Memory B cell (primary cell): Measurements from ENCODE around the gene BRICD5.
A peak's percentile ranks its signal among the peaks of the same experiment; 100 is the strongest.
"Not testable (repeated sequence)": the region's sequence is repeated elsewhere in the genome, so short reads cannot be mapped to it uniquely, and the experiment has no call there.

Experiments
- ATAC-seq: fragments of 150-1000 bp; cut with Tn5 transposase; 2 replicates; pipeline ENCODE4 v1.10.0; 2021; ENCODE audit warnings: low read depth, mild to moderate bottlenecking, moderate library complexity
- DNase-seq, 2 donors: peaks; one replicate each; pipeline ENCODE4 v3.0.0; 2022; ENCODE audit warnings: low spot score in 2 of 2
- H3K27ac Mint-ChIP-seq: one replicate; pipeline ENCODE4 v1.8.0; 2022; ENCODE audit warnings: mild to moderate bottlenecking, moderate library complexity, mixed read lengths
- H3K27me3 Mint-ChIP-seq: one replicate; pipeline ENCODE4 v1.8.0; 2022; ENCODE audit warnings: mixed read lengths
- H3K36me3 Mint-ChIP-seq: one replicate; pipeline ENCODE4 v1.8.0; 2022; ENCODE audit warnings: mild to moderate bottlenecking, mixed read lengths
- H3K4me1 Mint-ChIP-seq: one replicate; pipeline ENCODE4 v1.8.0; 2022; ENCODE audit warnings: mixed read lengths
- H3K4me3 Mint-ChIP-seq: one replicate; pipeline ENCODE4 v1.8.0; 2022; ENCODE audit warnings: mild to moderate bottlenecking, moderate library complexity, mixed read lengths
- H3K9me3 Mint-ChIP-seq: one replicate; pipeline ENCODE4 v1.8.0; 2022; ENCODE audit warnings: mixed read lengths

Gene BRICD5

DNA sequence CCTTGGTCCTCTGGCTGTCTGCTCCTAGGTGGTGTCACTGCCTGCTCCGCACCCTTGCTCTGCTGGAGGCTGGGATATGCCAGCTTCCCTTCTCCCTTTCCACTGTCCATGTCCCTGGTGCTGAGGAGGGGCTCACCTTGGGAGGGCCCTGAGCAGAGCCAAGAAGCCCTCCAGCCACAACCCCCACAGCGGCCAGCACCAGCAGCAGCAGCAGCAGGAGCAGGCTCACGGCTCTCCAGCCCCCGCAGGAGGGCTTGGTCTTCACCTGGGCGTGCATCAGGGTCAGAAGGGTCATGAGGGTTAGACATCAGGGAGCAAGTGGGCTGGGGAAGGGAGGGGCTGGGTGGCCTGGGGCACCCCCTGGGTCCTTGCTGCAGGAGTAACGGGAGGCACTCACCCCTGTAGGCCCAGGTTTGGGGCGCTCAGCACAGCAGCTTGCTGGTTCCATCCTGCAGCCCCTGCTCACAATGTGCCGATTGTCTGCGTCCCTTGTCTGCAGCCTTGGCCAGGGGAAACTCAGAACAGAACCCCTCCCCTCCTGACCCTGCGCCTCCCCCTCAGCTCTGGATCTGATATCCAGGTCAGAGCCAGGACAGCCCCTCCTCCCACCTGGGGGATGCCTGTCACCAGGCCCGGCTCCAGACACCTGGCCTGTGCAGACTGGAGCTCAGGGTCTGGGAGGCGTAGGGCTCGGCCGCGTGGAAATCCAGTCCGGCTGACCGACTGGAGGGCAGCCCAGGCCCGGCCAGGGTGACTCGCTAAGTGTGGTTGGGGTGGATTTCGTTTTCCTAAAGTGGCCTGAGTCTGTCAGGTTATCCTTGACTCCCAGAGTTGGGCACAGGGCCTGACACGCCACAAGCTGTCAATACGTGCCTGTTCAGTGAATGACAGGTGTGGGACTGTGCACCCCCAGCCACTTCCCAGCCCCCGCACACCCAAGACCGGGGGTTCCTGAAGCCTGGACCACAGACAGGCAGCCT is at the start of gene BRICD5:
Gene BRICD5 (minus strand): TSS at position 478 of the 980 bp plus-strand sequence. CDS start 30 bp downstream, at position 448.
- Mint-ChIP-seq H3K4me3 (no peak within 1 kb of the TSS), H3K27ac (no peak within 1 kb of the TSS), H3K9me3 (no peaks in the 10 kb centered on the region), H3K4me1 (peaks cover 16% of the 10 kb centered on the region), H3K36me3 (peaks cover 13% of the 10 kb centered on the region), H3K27me3 (no peaks in the 10 kb centered on the region)
- ATAC-seq (no peak), DNase-seq (no peak)

DNA sequence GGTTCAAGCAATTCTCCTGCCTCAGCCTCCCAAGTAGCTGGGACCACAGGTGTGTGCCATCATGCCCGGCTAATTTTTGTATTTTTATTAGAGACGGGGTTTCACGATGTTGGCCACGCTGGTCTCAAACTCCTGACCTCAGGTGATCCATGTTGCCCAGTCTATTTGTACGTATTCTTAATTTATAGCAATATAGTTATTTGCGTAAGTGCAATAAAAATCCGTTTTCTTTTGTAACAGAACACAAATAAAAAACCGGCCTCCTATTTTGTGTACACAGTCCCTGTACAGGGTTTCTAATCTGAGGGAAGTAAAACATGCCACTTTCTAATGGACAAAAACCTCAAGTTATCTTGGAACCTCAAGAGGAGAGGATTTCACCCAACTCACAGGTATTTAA is 49.6 kb upstream of the BRICD5 start:
- Mint-ChIP-seq H3K4me3 (no peak overlapping the region), H3K27ac (no peak overlapping the region), H3K4me1 (peaks cover 5% of the 10 kb centered on the region), H3K27me3 (no peaks in the 10 kb centered on the region), H3K9me3 (no peaks in the 10 kb centered on the region), H3K36me3 (peaks cover 19% of the 10 kb centered on the region)
- DNase-seq (no peak), ATAC-seq (no peak)

DNA sequence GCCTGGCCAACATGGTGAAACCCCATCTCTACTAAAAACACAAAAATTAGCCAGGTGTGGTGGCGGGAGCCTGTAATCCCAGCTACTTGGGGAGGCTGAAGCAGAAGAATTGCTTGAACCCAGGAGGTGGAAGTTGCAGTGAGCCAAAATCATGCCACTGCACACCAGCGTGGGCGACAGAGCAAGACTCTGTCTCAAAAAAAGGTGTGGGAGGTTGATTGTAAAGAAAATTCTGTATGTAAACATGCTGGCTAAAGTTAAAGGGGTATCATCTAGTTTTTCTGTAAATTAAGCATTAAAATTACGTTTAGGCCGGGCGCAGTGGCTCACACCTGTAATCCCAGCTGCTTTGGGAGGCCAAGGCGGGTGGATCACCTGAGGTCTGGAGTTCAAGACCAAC is 47.9 kb upstream of the BRICD5 start:
- DNase-seq, H3K4me3 Mint-ChIP-seq, H3K4me1 Mint-ChIP-seq, H3K9me3 Mint-ChIP-seq, H3K27me3 Mint-ChIP-seq, ATAC-seq, H3K27ac Mint-ChIP-seq: not testable (repeated sequence)
- H3K36me3 Mint-ChIP-seq = peaks cover 17% of the 10 kb centered on the region

DNA sequence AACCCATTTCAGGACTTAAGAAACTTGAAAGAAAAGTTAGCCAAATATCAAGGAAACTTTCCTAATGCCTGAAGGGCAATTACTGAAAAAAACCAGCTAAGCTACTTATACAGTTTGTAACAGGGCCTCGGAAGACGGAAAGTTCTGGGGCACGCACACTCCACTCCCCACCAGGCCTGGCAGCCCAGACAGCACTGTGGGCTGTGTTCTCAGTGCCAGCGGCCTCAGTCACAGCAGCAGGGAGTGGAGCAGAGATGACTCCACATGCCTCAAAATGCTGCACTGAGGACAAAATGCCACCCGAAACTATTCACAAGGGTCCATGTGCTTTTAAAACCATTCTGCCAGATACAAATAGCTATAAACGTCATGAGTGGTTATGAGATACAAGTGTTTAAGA is 47.1 kb upstream of the BRICD5 start:
- H3K36me3 Mint-ChIP-seq = peaks cover 20% of the 10 kb centered on the region
- H3K9me3 Mint-ChIP-seq = no peaks in the 10 kb centered on the region
- peaks cover 7% of the 10 kb centered on the region for H3K4me1 Mint-ChIP-seq
- no peak overlapping the region for H3K27ac Mint-ChIP-seq
- no peak for DNase-seq
- no peak for ATAC-seq
- H3K27me3 Mint-ChIP-seq = no peaks in the 10 kb centered on the region
- no peak overlapping the region for H3K4me3 Mint-ChIP-seq

DNA sequence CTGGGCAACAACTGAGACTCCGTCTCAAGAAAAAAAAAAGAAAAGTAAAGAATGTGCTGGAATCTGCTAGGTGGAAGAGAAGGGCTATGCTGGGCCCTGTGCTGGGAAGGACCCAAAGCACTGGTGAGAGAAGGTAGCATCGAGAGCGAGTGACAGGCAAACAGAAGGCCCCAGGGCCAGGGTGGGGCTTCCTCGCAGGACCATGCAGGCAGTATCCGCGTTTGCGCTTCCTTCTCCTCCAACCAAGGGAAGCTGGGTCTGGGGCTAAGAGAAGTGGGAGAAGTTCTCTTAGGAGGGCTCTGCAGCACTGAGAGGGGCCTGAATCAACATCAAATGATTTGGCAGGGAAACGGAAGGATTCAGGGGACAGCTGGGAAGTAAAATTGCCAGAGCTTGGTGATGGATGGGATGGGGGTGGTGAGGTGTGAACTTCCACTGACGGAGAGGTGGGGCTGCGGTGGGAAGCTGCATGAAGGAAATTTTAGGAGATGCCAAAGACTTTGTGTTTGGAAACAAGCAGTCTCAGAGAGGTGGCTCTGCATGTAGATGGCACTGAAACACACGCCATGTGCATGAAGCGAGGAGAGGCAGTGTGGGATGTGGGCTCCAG is 46.0 kb upstream of the BRICD5 start:
- no peak overlapping the region for H3K4me3 Mint-ChIP-seq
- peaks cover 17% of the 10 kb centered on the region for H3K36me3 Mint-ChIP-seq
- no peak for ATAC-seq

DNA sequence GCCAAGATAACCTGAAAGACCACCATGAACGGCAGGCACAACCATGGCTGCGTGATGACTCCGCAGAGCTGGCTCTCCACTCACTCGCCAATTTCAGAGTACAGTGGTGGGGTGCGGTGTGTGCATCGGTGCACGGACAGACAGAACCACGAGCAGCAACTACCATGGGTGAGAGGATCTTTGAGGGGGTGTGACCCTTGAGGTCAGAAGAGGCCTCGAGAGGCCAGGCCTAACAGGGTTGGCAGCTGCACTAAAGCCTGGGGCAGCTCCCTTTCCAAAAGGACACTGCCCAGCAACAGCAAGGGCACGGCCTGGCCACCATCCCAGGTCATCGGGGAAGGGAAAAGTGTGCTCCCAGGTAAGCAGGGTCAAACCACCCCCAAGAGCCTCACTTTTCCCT is 42.6 kb upstream of the BRICD5 start:
- H3K27me3 Mint-ChIP-seq = no peaks in the 10 kb centered on the region
- H3K4me3 Mint-ChIP-seq = peak overlapping the region; percentile 62
- peaks cover 14% of the 10 kb centered on the region for H3K36me3 Mint-ChIP-seq
- peaks cover 8% of the 10 kb centered on the region for H3K4me1 Mint-ChIP-seq
- no peaks in the 10 kb centered on the region for H3K9me3 Mint-ChIP-seq
- ATAC-seq (no peak), DNase-seq (no peak)
- peak overlapping the region; percentile 94 for H3K27ac Mint-ChIP-seq

More for the DNA sequence above, 46.0 kb upstream of the BRICD5 start:
- Mint-ChIP-seq H3K4me1 (peaks cover 8% of the 10 kb centered on the region), H3K27me3 (no peaks in the 10 kb centered on the region), H3K9me3 (no peaks in the 10 kb centered on the region), H3K27ac (peak overlapping the region; percentile 72)
- no peak for DNase-seq

DNA sequence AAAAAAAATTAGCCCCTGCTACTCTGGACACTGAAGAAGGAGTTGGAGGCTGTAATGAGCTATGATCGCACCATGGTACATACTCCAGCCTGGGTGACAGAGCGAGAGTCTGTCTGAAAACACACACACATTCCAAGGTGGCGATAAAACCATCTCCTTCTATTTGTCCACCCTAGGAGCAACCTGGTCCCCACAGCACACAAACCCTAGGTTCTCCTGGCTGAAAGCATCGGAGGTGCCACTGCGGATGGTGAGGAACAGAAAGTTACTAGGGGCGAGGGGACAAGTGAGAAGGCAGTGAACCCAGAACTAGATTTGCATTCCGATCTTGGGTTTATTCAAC is 42.1 kb upstream of the BRICD5 start:
- H3K4me1 Mint-ChIP-seq = peaks cover 8% of the 10 kb centered on the region
- H3K36me3 Mint-ChIP-seq = peaks cover 14% of the 10 kb centered on the region
- H3K27ac Mint-ChIP-seq = peak overlapping the region; percentile 94
- DNase-seq = peak in 1 of 2 donors; percentile 31
- ATAC-seq = peak; percentile 36
- H3K27me3 Mint-ChIP-seq = no peaks in the 10 kb centered on the region
- H3K4me3 Mint-ChIP-seq = peak overlapping the region; percentile 62
- no peaks in the 10 kb centered on the region for H3K9me3 Mint-ChIP-seq

DNA sequence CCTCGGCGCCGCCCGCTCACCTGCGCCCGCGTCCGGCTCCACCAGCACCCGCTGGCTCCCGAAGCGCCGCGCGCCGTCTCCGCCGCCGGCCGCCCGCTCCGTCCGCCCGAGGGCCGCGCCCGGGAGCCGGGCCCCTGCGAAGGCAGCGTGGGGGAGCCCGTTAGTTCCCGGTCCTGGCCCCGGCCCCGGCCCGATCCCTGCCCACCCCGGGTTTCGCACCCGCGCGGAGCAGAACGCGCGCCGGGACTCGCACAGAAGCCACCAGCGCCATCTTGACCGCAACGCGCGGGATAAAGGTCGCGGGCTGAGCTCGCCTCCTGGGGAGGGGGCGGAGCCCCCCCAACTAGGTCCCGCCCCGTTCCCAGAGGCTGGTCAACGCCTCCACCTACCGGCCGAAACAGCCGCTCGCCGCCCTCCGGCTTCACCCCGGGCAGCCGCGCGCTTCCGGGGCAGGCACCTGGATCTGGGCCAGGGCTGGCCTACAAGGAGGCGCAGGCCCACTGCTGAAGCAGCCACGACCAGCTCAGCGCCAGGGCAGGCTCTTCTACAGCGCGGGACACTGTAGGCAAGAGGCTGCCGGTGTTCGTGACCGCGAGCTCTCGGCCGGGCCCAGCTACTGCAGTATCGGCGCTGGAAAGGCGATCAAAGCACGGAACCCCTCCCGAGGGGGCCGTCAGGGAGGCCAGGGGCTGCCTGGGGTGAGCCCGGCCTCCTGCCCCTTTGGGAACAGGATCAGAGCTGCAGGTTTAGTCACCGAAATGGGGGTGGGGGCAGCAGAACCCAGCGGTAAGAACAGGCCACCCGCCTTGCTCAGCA is 40.8 kb upstream of the BRICD5 start, which contains the start of gene ECI1:
Gene ECI1 (minus strand): TSS at position 292 of the 816 bp plus-strand sequence. CDS start 21 bp downstream, at position 271.
- Mint-ChIP-seq H3K4me1 (peaks cover 8% of the 10 kb centered on the region), H3K9me3 (no peaks in the 10 kb centered on the region), H3K27ac (peak within 1 kb of the TSS; percentile 94), H3K36me3 (peaks cover 9% of the 10 kb centered on the region), H3K27me3 (no peaks in the 10 kb centered on the region), H3K4me3 (peak within 1 kb of the TSS; percentile 88)
- peak; percentile 77 to 78 for DNase-seq
- peak; percentile 79 for ATAC-seq

DNA sequence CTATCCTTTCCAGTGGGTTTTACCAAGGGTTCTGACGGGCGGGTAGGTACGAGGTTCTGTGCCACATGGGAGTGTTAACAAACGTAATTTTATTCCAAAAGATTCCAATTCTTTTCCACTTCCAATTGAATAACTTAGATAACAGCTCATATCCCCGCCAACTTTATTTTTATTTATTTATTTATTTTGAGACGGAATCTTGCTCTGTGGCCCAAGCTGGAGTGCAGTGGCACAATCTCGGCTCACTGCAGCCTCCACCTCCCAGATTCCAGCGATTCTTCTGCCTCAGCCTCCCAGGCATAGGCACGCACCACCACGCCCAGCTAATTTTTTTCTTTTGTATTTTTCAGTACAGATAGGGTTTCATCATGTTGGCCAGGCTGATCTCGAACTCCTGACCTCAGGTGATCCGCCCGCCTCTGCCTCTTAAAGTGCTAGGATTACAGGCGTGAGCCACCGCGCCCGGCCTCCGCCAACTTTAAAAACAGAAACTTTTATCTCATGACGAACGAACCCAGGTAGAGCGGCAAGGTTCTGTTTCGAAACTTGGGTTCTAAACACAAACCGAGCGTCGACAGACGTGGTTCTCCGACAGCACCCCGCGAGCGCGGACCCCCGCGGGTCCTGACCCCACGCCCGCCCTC is 40.1 kb upstream of the BRICD5 start:
- H3K9me3 Mint-ChIP-seq = no peaks in the 10 kb centered on the region
- peaks cover 6% of the 10 kb centered on the region for H3K36me3 Mint-ChIP-seq
- peak overlapping the region; percentile 88 for H3K4me3 Mint-ChIP-seq
- H3K27ac Mint-ChIP-seq = peak overlapping the region; percentile 94
- no peaks in the 10 kb centered on the region for H3K27me3 Mint-ChIP-seq
- no peak for DNase-seq
- ATAC-seq = peak; percentile 20
- peaks cover 8% of the 10 kb centered on the region for H3K4me1 Mint-ChIP-seq

DNA sequence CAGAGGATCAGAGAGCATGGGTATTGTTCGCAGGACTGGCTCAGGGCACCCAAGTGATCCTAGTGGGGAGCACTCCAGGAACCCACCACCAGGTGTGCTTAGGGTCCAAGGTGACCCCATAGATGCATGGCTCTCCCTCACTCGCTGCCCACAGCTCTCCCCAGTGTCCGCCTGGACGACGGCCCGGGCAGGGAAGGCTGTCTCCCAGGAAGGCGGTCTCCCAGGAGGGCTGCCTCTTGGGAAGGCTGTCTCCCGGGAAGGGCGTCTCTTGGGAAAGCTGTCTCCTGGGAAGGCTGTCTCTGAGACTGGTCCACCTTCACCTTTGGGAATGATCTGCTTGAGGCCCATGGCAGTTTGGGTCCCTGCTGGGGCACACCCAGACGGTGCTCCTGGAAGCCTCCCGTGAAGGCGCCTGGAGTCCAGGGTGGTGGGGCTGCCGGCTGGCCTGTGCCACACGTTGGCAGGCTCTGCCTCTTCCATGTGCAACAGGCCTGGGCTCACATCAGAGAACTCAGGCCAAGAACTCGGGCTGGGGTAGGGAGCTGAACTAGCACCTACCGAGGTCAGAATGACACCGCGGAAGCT is 35.7 kb upstream of the BRICD5 start:
- ATAC-seq (no peak), DNase-seq (no peak)
- H3K27me3 Mint-ChIP-seq = no peaks in the 10 kb centered on the region
- no peaks in the 10 kb centered on the region for H3K9me3 Mint-ChIP-seq
- H3K36me3 Mint-ChIP-seq = peaks cover 10% of the 10 kb centered on the region
- no peak overlapping the region for H3K4me3 Mint-ChIP-seq
- no peak overlapping the region for H3K27ac Mint-ChIP-seq
- no peaks in the 10 kb centered on the region for H3K4me1 Mint-ChIP-seq

DNA sequence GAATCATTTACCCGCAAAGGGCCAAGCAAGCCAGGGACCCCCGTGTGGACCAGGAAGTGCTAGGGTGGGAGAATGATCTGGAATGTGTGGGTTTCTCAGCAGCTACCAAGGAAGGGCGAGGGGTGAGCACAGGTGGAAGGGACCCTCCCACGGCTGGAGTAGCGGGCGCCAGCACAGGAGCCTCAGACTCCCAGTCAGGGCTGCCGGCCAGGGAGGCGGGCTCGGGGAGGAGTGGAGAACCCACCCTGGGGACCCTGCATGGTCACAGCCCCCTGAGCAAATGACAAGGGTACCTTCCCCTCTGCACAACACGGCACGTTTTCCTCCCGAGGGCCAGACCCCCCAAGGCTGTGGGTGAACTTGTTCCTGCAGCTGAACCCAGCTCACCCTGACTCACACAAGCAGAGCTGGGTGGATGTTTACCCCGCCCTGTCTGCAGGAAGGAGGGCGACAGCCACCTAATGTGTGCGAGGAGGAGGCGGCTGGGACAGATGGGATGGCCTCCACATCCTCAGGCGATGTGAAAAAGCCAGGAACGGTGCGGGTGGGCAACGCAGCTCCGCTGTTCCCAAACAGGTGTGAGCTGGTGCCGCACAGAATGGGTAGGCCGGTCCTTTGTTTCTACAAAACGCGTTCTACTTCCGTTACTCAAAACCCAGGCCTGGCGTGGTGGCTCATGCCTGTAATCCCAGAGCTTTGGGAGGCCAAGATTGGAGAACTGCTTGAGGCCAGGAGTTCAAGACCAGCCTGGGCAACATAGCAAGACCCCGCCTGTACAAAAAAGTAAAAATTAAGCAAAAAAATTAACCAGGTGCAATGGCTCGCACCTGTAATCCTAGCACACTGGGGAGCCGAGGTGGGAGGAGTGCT is 34.5 kb upstream of the BRICD5 start:
- no peaks in the 10 kb centered on the region for H3K9me3 Mint-ChIP-seq
- no peak overlapping the region for H3K27ac Mint-ChIP-seq
- no peak overlapping the region for H3K4me3 Mint-ChIP-seq
- no peak for ATAC-seq
- H3K4me1 Mint-ChIP-seq = no peaks in the 10 kb centered on the region
- H3K36me3 Mint-ChIP-seq = peaks cover 10% of the 10 kb centered on the region
- H3K27me3 Mint-ChIP-seq = no peaks in the 10 kb centered on the region
- no peak for DNase-seq

DNA sequence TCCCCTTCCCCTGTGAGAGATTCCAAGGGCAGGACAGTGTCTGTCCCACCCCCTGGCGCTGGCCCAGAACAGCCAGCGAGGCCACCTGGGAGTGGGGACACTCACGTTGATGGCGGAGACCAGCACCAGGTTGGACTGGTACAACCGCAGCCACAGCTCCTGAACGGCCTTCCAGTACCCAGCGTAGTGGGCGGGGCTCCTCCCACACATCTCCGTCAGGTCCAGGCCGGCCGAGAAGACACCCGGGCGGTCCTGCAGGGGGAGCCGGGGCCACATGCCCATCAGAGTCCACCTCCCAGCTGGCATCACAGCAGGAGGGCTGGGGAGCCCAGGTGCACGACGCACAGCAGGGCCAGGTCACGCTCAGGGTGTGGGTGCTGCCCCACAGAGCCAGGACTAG is 33.6 kb upstream of the BRICD5 start:
- H3K27ac Mint-ChIP-seq = no peak overlapping the region
- H3K27me3 Mint-ChIP-seq = no peaks in the 10 kb centered on the region
- peaks cover 11% of the 10 kb centered on the region for H3K36me3 Mint-ChIP-seq
- no peak overlapping the region for H3K4me3 Mint-ChIP-seq
- DNase-seq (no peak), ATAC-seq (no peak)
- H3K9me3 Mint-ChIP-seq = no peaks in the 10 kb centered on the region
- no peaks in the 10 kb centered on the region for H3K4me1 Mint-ChIP-seq
